HG02798 (cell line): ENCODE results near the gene FGFRL1.
"Not testable (repeated sequence)": the region's sequence is repeated elsewhere in the genome, so short reads cannot be mapped to it uniquely, and the experiment has no call there.

Experiments
- ATAC-seq: cut with Tn5 transposase; IDR thresholded peaks from one replicate; pipeline ENCODE4 v1.9.1; 2021; ENCODE audit warnings: mild to moderate bottlenecking; ENCODE audit not compliant: unreplicated experiment, poor library complexity

Gene FGFRL1

DNA sequence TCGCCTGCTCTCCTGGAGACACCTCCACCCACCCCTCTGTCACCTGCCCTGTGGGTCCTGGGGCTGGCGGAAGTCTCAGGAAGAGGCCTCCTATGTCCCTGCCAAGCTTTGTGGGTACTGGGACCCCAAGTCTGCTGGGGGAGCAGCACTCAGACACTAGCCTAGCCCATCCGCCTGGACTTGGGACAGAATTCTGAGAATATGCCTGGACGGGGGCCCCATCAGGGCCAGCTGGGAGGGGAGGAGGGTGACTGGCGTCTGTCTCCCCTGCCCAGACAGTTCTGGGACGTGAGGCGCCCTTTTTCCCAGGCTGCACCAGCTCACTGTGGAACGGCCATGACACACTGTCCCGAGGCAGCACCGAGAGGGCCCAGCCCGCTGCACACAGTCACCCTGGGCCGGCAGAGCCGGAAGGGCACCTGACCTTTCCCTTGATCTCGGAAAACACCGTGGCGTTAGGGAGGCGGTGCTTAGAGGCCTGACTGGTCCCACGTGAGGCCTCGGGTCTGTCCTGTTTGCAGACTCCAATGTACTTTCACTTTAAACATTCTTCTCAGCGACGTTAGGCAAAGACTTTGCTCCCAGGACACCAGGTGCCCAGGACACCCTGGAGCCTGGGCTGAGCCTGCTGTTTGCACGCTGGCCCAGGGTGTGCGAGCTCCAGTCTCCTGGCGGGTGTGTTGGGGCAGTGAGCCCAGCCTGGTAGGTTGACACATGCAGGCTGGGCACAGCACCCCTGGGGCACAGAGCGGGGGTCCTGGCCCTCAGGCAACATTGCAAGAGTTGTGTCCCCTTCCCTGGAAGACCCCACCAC, 18.9 kb upstream of the FGFRL1 start:
- ATAC-seq: no peak

DNA sequence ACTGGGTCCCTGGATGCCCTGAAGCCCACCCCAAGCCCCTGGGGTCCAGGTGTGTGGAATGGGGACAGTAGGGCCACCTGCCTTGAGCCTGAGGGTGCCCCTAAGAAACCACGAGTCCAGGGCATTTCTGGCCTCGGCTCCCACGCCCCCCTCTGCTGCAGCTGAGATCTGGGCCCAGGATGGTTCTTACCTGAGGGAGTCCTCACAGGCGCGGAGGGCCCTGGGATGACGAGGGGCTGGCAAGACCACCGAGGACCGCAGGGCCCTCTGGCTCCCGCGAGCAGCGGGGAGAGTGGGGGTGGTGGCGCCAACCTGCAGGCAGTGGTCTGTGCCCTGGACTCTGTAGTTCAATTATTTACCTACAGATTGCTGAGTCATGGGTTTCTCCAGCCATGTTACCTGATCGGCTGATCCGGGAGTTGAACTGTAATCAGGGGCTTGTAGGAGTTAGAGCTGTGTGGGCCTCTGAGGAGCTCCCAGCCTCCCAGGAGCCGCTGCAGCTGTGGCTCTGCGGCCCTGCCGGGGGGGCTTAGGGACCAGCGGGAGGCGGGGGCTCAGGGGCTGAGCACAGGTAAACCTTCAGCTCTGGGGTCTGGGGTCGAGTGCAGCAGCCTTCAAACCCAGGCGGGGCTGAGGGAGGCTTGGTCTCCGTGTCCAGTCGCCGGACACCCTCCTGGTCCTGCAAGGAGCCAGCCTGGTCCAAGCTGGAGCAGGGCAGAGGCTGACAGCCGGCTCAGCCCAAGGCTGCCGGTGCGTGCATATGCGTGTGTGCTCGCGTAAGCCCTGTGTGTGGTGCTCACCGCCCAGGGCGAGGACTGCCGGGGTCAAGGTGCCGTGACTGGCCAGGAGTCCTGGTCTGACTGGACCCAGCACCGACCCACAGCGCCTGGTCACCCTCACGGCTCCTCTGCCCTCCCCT, 18.1 kb upstream of the FGFRL1 start, which contains the start of gene SLC26A1:
Gene SLC26A1, minus strand, starts transcription at position 294 of the 919 bp plus-strand sequence. CDS start 1,701 bp downstream, outside the sequence.
- no peak for ATAC-seq

DNA sequence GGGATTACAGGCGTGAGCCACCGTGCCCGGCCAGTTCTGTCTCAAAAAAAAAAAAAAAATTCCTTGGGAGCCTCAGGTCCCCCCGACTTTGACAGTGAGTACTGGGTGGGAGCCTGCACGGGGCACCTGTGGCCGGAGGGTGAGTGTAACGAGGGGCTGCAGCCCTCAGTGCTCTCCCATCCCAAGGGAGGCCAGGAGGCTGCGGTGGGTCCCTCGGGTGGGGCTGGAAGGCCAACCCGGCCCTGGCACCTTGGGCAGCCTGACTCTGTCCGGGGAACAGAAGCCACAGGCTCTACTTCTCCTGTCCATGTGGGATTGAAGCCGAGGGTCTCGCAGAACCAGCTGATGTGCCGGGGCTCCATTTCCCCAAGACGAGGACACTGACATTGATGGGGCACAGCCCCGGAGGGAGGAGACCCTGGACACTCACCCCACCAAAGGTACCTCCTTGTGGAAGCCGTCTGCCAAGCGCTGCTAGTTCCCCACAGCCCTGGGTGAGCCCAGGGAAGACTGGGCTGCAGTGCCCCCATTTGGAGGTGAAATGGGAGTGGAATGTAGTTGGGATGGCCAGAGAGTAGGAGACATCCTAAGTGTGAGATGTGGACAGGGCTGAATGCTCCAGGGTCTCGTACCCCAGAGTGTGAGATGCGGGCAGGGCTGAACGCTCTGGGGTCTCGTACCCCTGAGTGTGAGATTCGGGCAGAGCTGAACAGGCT, 16.0 kb upstream of the FGFRL1 start:
- ATAC-seq: no peak

- ATAC-seq: no peak
These were observed 15.1 kb upstream of the FGFRL1 start for GRCh38 chr4:996030-996996.

DNA sequence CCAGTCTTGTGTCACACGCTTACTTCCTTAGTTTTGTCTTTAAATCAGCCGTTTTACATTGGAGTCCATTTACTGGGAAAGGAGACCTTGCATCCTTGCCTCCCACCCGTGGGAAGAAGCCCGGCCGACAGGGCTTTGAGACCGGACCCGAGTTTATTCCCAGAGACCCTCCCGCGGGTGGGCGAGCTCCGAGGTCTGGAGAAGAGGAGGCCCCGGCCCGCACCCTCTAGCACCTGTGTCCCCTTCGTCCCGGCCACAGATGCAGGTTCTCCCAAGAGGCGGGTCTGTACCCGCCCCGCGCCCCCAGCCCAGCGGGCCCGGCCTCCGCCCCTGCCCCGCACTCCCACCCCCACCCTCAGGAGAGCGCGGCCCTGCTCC, 14.4 kb upstream of the FGFRL1 start:
- no peak for ATAC-seq

- ATAC-seq: no peak
These were observed 13.9 kb upstream of the FGFRL1 start for GRCh38 chr4:997375-998071.

DNA sequence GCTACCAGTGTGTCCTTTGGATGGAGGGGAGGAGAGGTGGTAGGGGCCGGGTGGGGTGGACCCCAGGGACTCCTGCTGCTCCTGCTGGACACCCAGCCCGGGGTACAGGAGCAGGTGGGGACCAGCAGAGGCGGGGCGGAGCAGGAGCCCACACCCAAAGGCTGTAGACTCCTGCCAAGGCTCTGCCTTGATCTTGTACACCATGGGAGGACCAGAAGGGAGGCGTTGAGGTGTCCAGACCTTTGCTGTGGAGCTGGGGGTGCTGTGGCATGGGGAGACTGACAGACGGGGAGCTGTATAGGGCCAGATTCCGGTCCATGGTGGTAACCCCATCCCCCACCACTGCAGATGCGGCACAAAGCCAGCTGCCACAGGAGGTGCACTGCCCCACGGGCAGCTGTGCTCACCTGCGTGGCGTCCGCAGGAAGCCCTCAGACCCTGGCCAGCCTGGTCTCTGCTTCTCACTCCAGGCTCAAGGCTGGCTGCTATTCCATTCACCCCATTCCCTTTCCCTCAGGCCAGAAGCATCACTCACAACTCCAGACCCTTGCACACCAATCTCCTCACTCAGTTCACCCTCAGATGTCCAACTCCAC, 13.2 kb upstream of the FGFRL1 start:
- ATAC-seq: no peak

DNA sequence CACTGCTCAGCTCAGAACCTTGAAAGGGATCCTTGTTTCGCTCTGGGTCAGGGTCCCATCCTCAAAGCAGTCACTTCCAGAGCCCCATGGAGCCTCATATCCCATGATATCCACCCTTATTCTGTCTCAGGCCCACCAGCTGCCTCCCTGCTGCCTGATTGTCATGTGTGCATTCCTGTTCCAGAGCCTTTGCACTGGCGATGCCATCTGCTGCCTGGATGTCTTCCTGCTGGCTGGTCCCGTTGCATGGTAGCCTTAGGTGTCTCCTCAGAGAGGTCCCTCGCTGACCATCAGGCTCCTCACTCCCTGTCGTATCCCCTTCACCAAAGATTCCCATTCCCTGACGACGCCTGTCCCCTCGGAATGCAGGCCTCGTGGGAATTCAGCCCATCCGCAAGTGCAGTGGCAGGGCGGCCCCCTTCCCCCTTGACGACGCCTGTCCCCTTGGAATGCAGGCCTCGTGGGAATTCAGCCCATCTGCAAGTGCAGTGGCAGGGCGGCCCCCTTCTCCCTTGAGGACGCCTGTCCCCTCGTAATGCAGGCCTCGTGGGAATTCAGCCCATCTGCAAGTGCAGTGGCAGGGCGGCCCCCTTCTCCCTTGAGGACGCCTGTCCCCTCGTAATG, 12.1 kb upstream of the FGFRL1 start:
- not testable (repeated sequence) for ATAC-seq

GRCh38 chr4:999882-1000425, 11.5 kb upstream of the FGFRL1 start:
- ATAC-seq: no peak

- ATAC-seq: no peak
These were observed 10.7 kb upstream of the FGFRL1 start for GRCh38 chr4:1000686-1001260.

- no peak for ATAC-seq
These were observed 9.8 kb upstream of the FGFRL1 start for GRCh38 chr4:1001561-1002130.

GRCh38 chr4:1002131-1002630, 9.2 kb upstream of the FGFRL1 start:
- ATAC-seq: no peak

- ATAC-seq: no peak
These were observed 8.7 kb upstream of the FGFRL1 start for GRCh38 chr4:1002631-1003251.

DNA sequence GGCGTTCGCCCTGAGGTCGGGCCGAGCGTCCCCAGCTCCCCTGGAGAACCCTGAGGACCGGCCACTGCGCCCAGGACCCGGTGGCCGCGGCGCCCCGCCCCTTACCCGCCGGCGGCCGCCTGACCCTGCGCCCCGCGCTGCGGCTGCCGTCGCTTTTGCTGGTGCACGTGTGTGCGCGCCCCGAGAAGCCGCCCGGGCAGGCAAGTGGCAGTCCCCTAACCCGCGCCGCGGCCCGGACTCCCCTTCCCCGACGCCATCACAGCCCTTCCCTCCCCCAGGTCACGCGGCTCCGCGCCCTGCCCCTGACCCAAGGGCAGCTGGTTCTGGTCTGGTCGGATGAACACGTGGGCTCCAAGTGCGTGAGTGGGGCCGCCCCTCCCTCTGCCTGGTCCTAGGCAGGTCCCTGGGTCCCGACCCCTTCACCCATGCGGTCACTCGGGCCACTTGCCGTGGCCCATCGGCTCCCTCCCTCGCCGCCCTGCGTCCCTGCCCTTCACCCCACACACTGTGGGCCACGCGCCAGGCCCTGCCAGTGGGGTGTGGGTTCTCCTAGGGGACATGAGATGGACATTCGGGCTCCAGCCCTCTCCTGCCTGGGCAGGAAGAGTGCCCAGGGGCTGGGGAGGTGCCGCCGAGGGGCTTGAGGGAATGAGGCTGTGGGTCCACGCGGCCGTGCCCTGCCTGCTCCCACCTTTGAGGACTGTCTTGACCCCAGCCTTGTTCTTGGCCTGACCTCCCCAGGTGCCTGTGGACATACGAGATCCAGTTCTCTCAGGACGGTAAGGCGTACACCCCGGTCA, 8.0 kb upstream of the FGFRL1 start:
- no peak for ATAC-seq

DNA sequence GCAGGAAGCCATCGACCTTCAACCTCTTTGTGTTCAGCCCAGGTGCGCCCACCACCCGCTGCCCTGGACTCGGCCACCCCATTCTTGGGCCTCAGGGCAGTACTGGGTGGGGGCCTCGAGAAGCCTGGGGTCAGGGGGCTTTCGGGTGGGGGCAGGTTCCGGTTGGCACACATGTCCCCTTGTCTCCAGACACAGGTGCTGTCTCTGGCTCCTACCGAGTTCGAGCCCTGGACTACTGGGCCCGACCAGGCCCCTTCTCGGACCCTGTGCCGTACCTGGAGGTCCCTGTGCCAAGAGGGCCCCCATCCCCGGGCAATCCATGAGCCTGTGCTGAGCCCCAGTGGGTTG, 7.4 kb upstream of the FGFRL1 start:
- no peak for ATAC-seq
